Superior temporal gyrus (tissue), 1 donor: ENCODE measurements around the gene TK1.

Experiments used
- DNase-seq: peaks from one replicate; pipeline ENCODE4 v3.0.0-alpha.2; 2016; ENCODE audit errors: extremely low spot score

The TK1 gene, protein sequence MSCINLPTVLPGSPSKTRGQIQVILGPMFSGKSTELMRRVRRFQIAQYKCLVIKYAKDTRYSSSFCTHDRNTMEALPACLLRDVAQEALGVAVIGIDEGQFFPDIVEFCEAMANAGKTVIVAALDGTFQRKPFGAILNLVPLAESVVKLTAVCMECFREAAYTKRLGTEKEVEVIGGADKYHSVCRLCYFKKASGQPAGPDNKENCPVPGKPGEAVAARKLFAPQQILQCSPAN

DNA sequence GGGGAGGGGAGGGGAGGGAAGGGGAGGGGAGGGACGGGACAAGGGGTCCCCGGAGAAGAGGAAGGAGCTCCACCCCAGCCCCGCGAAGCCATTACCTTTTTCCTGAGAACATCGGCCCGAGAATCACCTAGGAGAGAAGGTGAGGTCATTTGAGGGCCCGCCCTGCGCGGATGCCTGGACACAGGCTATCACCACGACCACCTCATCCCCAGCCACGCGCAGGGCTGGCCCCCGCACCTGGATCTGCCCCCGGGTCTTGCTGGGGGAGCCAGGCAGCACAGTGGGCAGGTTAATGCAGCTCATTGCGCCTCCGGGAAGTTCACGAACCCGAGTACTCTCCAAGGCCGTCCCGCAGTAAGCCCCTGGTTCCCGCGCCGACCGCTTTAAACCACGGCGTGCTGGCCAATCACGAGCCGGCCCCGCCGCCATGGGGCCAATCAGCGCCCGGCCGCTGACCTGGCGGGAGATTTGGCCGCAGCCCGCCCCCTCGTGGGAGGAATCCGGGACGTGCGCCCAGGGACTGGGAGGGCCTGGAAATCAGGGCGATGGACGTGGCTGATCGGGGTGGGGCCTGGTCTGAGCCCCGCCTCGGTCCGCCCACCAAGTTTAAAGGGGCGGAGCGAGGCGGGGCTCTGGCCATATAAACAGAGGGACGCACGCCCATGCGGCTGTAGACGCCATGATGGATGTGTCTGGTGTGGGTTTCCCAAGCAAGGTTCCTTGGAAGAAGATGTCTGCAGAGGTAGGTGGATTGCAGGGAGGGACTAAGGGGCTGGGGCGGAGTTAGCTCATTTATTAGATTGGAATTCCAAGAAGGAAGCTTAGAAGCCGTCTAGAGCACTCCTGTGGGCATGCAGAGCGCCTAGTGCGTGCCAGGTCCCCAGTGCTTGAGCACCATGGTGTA lies at the start of gene TK1, which contains the start of gene AFMID:
TSS of gene TK1 (minus strand) at position 361 of the 904 bp plus-strand sequence. CDS start at position 303, 58 bp downstream.
TSS of gene AFMID (plus strand) at position 671 of the 904 bp plus-strand sequence. CDS start at position 680, 9 bp downstream.
- DNase-seq = peak; percentile 98

DNA sequence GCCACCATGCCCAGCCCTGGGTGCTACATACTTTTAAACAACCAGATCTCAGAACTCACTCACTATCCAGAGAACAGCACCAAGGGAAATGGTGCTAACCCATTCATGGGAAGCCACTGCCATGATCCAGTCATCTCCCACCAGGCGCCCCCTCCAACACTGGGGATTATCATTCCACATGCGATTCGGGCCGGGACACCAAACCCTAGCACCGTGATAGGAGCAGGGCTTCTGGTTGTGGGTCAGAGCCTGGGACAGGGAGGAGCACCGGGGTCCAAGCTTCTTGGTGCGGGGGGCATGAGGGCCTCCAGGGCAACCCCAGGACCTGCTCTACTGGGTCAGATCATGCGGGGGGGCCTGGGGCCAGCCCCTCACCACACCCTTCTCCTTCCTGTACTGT lies 49.0 kb upstream of the TK1 start:
- no peak for DNase-seq

DNA sequence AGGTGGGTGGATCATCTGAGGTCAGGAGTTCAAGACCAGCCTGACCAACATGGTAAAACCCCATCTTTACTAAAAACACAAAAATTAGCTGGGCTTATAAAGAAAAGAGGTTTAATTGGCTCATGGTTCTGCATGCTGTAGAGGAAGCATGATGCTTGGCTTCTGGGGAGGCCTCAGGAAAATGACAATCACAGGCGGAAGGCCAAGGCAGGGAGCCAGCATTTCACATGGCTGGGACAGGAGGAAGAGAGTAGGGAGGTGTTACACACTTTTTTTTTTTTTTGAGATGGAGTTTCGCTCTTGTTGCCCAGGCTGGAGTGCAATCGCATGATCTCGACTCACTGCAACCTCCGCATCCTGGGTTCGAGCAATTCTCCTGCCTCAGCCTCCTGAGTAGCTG lies 48.2 kb upstream of the TK1 start:
- peak; percentile 82 for DNase-seq

DNA sequence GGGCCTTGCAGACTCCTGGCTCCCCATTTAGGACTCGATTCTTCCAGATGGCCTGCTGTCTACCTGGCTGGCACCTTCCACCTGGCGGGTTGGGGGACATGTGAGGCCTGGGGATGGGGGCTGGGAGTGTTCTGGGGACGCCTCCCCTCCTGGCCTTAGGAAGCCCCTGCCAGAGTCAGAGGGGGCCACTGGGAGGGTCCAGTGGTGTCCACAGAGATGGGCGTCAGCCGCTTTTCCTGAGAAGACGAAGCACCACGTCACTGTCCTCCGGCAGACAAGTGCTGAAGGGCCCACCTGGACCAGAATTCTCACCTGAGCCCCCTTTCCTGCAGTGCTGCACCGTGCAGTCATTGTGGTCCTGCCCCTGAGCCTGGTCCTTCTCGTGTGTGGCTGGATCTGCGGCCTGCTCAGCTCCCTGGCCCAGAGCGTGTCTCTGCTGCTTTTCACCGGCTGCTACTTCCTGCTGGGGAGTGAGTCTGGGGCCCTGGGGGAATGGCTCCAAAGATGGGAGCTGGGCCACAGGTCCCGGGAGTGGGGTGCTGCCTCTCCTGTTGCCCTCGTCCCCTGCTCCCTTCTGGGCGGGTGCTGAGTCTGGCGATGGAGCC lies 47.5 kb upstream of the TK1 start:
- DNase-seq = no peak

DNA sequence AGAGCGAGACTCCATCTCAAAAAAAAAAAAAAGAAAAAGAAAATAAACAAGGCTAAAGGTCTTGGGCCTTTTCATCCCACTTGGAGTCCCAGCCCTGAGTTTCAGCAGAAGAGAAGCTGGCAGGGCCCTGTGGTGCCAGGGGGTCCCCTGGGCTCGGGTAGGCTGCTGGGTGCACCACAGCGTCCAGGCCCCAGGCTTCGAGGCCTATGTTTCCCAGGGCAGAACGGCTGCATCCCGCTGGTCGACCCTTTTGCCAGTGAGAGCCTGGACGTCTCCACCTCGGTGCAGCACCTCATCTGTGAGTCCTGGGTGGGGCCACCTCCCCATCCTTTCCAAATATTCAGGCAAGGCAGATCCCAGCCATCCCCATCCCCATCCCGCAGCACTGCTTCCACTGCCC lies 46.8 kb upstream of the TK1 start:
- no peak for DNase-seq

DNA sequence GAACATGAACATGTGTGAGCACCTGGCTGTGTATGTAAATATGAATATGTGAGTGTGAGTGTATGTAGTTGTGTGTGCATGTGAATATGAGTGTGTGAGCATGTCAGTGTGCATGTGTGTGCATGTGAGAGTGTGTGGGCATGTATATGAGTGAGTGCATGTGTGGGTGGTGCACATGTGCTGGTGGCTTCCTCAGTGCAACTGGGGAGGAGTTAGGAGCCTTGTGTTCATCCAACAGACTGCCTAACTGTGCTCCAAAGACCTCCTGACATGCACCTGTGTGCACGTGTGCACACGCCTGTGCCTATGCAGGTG lies 46.0 kb upstream of the TK1 start:
- peak; percentile 53 for DNase-seq

DNA sequence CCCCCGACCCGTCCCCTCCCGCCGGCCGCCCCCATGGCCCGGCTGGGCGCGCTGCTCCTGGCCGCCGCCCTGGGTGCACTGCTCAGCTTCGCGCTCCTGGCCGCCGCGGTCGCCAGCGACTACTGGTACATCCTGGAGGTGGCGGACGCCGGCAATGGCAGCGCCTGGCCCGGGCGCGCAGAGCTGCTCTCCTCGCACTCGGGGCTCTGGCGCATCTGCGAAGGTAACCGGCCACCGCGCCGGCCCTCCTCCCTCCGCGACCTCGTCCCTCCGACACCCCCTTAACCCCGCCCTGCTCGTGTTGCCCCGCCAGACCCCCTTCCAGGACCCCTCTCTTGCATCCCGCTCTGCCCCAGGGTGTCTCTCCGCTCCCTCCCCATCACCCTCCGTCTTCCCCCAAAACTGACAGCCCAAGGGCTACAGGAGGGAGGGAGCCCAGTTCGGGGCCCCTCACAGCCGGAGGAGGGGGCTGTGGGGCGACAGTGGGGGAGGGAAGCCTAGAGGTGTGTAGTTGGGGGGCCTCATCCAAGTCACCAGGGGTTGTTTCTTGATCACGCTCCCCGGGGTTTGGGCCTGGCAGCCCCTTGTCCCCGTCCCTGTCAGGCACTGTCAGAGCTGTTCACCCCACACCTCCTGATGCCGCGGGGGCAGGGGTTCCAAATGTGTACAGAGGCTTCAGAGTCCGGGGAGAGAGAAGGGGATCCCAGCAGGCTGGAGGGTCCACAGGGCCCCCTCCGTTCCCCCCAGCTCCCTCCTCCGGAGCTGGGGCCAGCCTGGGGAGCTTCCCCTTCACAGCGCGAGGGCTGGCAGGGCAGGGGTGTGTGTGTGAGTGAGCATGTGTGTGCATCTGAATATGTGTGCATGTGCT lies 45.4 kb upstream of the TK1 start:
- no peak for DNase-seq

DNA sequence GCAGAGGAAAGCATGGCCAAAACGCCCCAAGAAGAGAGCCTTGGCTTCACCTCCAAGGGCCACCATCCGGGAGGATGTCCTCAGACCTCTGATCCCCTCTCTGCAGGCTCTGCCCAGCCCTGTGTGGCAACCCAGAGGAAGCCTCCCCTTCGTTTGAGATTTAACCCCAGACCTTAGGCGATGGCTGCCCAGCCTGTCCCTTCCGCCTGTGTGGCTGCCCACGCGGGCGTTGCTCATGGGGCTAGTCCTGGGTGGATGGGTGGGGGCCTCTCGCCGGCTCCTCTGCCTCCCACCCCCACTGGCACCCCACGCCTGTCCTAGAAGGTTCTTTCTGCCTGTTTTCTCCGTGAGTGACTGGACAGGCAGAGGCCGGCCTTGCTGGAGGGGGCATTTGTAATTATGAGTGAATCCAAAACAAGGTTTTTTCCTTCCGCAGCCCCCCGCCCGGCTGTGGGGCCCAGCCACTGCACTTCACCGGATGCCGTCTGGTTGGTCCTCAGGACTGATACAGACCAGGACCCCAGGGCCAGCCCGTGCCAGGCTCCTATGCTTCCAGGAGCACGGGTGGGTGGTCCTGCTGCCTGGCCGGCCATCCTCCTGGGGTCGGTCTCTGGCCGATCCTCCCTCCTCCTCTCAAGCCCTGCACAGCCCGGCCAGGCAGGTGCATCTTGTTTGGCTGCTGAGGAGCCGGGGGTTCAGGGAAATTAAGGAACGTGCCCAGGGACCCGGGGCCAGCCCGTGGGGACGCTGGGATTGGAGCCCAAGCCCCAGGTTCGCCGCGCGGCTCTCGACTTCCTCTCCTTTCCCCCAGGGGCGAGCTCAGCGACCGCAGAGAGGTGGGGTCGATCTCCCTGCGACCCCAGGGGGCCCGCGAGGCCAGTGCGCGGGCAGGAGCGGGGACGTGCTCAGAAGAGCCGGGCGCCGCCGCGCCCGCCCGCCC lies 44.4 kb upstream of the TK1 start, which contains the start of gene TMEM235:
TSS of gene TMEM235 (plus strand) at position 636 of the 940 bp plus-strand sequence. CDS start 393 bp downstream, outside the sequence.
- DNase-seq = peak; percentile 53

DNA sequence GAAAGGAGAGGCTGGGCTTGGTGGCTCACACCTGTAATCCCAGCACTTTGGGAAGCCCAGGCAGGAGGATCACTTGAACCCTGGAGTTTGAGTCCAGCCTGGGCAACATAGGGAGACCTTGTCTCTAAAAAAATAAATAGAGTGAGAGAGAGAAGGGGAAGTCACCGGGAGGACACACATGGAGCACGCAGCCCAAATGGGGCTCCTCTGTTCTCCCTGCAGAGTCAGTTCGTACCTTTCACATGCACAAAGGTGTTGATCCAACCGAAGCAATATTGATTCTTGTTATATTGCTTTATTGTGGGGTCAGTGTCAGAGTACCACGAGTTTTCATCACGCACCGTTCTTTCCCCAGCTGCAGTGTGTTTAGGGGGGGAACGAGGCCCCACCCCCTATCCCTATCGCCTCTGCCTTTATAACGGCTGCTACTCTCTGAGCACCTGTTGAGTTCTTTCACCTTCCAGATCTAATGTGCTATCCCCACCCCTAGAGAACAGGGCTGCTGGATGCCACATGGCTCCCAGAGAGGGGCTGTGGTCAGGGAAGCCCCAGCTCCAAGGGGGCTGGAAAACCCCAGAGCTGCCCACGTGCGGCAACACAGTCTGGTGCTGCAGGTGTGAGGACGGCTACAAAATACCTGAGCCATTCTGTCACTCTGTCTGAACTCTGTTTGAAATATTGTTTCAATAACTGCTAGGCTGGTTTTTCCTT lies 43.6 kb upstream of the TK1 start:
- DNase-seq = no peak

DNA sequence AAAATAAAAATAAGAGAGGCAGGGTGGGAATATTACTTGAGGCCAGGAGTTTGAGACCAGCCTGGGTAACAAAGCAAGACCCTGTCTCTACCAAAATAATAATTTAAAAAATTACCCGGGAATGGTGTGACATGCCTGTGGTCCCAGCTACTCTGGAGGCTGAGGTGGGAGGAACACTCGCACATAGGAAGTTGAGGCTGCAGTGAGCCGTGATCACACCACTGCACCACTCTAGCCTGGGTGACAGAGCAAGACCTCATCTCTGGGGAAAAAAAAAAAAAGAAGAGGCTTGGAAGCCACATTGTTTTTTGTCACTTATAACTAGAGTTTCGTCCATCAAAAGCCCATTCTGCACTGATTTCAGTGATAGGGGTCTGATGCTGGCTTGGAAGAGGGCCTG lies 41.3 kb upstream of the TK1 start:
- DNase-seq = no peak

DNA sequence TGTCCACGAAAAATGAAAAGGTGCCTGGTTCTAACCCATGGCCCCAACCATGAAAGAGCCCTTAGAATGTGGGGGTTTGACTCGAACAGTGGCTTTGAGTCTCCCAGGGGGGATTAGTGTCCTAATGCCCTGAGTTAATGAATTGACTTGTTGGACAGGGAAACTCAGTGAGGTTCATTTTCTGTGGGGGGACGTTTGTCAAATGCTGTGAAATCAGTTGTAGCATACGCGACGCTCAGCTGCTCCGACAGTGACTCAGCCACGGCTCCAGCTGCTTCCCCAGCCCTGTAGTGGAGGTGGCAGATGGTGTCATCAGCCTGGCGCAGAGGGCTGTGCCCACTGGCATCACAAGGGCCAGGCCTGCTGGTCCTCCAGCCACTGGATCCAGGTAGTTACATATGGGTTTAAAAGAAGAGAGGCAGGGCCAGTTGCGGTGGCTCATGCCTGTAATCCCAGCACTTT lies 40.6 kb upstream of the TK1 start:
- DNase-seq = peak; percentile 71

DNA sequence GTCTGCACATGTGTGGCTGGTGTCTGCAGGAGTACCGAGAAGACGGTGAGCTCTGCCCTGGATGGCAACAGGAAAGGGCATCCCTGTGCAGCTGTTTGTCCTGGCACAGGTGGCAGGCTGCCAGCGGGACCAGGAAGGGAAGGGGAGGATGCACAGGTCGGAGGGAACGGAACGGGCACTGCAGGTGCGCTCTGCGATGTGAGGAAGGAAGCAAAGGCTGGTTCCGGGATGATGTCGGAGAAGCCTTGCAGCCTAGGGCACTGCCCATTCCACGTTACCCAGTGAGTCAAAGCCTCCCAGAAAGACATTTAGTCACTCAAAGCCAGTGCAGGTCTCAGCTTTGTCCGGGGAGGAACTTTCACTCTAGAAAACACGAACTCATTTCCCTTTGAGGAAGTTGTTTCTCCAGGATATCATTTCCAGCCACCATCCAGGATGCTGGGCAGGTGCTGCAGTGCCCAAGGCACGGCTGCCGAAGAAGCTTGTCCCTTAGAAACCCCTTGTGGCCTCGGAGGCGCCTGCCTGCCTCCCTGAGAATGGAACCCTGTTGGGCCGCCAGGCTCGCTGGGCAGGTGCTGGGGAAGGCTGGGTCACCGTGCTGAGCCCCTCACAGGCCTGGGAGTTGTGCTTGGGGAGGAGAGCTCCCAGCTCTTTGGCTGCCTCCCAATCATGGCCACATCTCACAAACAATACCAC lies 40.1 kb upstream of the TK1 start:
- no peak for DNase-seq

DNA sequence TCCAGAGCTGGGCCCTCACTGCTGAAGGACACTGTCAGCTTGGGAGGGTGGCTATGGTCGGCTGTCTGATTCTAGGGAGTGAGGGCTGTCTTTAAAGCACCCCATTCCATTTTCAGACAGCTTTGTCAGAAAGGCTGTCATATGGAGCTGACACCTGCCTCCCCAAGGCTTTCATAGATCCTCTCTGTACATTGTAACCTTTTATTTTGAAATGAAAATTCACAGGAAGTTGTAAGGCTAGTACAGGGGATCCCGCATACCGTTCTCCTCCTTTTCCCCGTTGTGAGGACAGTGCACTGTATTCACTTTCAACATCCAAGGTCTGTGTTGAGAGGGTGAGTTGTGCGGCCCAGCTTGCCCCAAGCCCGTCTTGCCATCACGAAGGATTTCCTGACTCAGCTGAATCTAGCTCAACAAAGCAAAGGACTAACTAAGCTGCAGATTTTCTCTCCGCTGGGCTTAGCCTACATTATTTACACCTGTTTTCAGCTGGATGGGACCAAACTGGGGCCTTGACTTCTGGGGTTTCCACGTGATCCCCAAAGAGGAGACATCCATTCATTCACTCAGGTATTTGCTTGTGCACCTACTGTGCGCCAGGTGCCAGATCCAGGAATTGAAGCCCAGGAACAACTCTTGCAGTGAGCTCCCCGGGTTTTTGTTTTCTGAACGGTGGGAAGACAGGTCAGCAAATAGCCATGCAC lies 39.4 kb upstream of the TK1 start:
- no peak for DNase-seq

DNA sequence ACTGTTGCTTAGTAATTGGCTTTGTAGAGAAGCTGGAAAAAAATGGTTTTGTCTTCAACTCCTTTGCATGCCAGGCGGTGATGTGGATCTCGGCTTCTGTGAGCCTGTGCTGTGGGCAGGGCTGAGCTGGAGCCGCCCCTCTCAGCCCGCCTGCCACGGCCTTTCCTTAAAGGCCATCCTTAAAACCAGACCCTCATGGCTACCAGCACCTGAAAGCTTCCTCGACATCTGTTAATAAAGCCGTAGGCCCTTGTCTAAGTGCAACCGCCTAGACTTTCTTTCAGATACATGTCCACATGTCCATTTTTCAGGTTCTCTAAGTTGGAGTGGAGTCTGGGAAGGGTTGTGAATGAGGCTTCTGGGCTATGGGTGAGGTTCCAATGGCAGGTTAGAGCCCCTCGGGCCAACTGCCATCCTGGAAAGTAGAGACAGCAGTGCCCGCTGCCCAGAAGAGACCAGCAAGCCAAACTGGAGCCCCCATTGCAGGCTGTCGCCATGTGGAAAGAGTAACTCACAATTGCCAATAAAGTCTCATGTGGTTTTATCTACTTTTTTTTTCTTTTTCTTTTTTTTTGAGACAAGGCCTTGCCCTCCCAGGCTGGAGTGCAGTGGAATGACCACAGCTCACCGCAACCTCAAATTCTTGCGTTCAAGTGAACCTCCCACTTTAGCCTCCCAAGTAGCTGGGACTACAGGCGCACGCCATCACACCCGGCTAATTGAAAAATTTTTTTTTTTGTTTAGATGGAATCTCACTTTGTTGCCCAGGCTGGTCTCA lies 38.4 kb upstream of the TK1 start:
- DNase-seq = no peak

DNA sequence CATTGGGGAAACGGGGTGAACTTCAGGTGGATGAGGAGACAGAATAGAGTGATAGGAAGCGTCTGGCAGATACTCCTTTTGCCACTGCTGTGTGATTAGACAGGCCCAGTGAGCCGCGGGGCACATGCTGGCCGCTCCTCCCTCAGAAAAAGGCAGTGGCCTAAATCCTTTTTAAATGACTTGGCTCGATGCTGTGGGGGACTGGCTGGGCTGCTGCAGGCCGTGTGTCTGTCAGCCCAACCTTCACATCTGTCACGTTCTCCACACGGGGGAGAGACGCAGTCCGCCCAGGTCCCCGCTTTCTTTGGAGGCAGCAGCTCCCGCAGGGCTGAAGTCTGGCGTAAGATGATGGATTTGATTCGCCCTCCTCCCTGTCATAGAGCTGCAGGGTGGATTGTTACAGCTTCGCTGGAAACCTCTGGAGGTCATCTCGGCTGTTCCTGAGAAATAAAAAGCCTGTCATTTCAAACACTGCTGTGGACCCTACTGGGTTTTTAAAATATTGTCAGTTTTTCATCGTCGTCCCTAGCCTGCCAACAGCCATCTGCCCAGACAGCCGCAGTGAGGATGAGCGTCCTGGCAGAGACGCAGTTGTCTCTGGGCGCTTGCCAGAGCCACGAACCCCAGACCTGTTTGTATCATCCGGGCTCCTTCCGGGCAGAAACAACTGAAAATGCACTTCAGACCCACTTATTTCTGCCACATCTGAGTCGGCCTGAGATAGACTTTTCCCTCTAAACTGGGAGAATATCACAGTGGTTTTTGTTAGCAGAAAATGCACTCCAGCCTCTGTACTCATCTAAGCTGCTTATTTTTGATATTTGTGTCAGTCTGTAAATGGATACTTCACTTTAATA lies 37.6 kb upstream of the TK1 start:
- peak; percentile 81 for DNase-seq

DNA sequence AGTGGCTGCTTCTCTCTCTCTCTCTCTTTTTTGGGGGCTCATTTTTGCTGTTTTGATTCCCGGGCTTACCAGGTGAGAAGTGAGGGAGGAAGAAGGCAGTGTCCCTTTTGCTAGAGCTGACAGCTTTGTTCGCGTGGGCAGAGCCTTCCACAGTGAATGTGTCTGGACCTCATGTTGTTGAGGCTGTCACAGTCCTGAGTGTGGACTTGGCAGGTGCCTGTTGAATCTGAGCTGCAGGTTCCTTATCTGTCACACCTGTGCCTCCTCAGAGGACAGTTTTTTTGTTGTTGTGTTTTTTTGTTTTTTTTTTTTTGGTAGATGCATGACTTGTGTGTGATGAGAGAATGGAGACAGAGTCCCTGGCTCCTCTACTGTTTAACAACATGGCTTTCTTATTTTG lies 36.9 kb upstream of the TK1 start:
- no peak for DNase-seq

DNA sequence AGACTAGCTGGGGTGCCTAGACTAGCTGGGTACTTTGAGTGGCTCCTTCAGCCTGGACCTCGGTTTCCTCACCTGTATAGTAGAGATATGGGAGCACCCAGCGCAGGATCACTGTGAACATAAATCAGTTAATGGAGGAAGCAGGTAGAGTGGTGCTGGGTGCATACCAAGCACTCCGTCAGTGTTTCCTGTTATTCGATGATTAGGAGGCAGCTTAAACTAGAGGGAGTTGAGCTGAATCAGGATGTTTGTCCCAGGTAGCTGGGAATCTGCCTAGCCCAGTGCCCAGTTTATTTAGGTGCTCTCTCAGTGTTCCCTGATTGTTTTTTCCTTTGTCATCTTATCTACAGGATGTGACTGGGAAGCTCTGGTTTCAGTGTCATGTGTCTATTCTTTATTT lies 36.2 kb upstream of the TK1 start:
- DNase-seq = no peak
